ENCODE data around the gene EFCAB13. TPM values are rescaled to one million over a fixed set of nuclear protein-coding genes. Genes with fewer than 3 reads are reported as not detected.

The EFCAB13 gene
- total RNA-seq, 1 experiment from 2014 or later = 1.6 TPM

DNA sequence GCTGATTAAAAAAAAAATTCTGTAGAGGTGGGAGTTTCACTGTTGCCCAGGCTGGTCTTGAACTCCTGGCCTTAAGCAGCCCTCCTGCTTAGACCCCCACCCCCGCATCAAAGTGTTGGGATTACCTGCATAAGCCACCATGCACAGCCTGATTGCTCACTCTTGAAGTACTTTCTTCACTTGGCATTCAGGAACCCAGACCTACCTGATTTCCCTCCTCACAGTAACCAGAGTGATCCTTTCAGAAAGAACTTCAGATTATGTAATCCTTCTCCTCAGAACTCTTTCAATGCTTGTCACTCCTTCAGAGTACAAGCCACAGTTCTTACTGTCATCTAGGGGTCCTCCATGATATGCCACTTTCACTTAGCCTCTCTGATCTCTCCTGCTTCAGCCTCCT lies 1.4 kb downstream of the EFCAB13 start:
- Histone ChIP-seq H2BK20ac (ENCODE audit: low read depth, low read length, poor library complexity, severe bottlenecking) (no peak overlapping the region), H2BK5ac (ENCODE audit: insufficient read length, low read length) (no peak overlapping the region), H3K18ac (ENCODE audit: insufficient read length, low read depth, low read length) (no peak overlapping the region), H3K14ac (ENCODE audit: insufficient read depth, low read length) (no peak overlapping the region), H3T11ph (ENCODE audit: low read length) (no peak overlapping the region), H2BK12ac (ENCODE audit: insufficient read length, low read depth, low read length) (no peak overlapping the region), H3K56ac (ENCODE audit: insufficient read length, low read depth, low read length) (no peak overlapping the region), H2AK5ac (ENCODE audit: insufficient read length, low read length) (no peak overlapping the region), H4K8ac (replicated peaks; ENCODE audit: insufficient read length, low read depth, low read length) (no peak overlapping the region), H4K5ac (ENCODE audit: insufficient read length, low read depth, low read length) (no peak overlapping the region), H3K79me2 (ENCODE audit: insufficient read depth, low read length) (no peaks in the 10 kb centered on the region), H4K20me1 (ENCODE audit: control insufficient read depth, insufficient read depth, insufficient read length) (no peaks in the 10 kb centered on the region), H3K79me1 (ENCODE audit: insufficient read depth, low read depth, low read length, poor library complexity, severe bottlenecking) (no peaks in the 10 kb centered on the region), H2BK15ac (ENCODE audit: low read depth, low read length) (no peak overlapping the region), H4K91ac (ENCODE audit: insufficient read length, low read depth, low read length) (no peak overlapping the region), H2AFZ (ENCODE audit: low read length) (no peak overlapping the region), H3K4me2 (ENCODE audit: insufficient read depth, insufficient read length, low read length) (peak overlapping the region; percentile 64), H3K4me1 (ENCODE audit: insufficient read depth, low read length) (no peaks in the 10 kb centered on the region), H3K4ac (ENCODE audit: low read depth, low read length) (no peak overlapping the region), H3K23me2 (ENCODE audit: insufficient read length, low read depth, low read length, poor library complexity, severe bottlenecking) (peaks cover 15% of the 10 kb centered on the region), H3K27me3 (ENCODE audit: insufficient read depth, low read length) (no peaks in the 10 kb centered on the region), H2BK120ac (ENCODE audit: low read depth, low read length, poor library complexity, severe bottlenecking) (no peak overlapping the region), H3K9ac (ENCODE audit: extremely low read depth, insufficient read length, low read length) (no peak overlapping the region), H3K9me3 (ENCODE audit: control insufficient read depth, low read depth, low read length) (no peaks in the 10 kb centered on the region), H3K27ac (ENCODE audit: insufficient read length, low read depth, low read length) (no peak overlapping the region), H3K23ac (ENCODE audit: insufficient read length, low read depth, low read length) (no peak overlapping the region)
- Mint-ChIP-seq H3K36me3 (ENCODE audit: insufficient read depth in 1 of 3, low read depth in 3 of 3) (peaks cover 6 to 12% (median 7%) of the 10 kb centered on the region in 3 experiments), H3K4me3 (no peak overlapping the region), H3K27me3 (ENCODE audit: low read depth) (peaks cover 39% of the 10 kb centered on the region), H3K27ac (no peak overlapping the region), H3K4me1 (peaks cover 8 to 22% of the 10 kb centered on the region in 2 experiments), H3K9me3 (peaks cover 13% of the 10 kb centered on the region in 2 experiments)
- WGBS (ENCODE audit: extremely low coverage, insufficient read length, low lambda C conversion rate) = no CpG with 5 or more reads among the region's 1 CpG
- DNase-seq = no peak
- TF ChIP-seq, protein P1, sequence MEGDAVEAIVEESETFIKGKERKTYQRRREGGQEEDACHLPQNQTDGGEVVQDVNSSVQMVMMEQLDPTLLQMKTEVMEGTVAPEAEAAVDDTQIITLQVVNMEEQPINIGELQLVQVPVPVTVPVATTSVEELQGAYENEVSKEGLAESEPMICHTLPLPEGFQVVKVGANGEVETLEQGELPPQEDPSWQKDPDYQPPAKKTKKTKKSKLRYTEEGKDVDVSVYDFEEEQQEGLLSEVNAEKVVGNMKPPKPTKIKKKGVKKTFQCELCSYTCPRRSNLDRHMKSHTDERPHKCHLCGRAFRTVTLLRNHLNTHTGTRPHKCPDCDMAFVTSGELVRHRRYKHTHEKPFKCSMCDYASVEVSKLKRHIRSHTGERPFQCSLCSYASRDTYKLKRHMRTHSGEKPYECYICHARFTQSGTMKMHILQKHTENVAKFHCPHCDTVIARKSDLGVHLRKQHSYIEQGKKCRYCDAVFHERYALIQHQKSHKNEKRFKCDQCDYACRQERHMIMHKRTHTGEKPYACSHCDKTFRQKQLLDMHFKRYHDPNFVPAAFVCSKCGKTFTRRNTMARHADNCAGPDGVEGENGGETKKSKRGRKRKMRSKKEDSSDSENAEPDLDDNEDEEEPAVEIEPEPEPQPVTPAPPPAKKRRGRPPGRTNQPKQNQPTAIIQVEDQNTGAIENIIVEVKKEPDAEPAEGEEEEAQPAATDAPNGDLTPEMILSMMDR (conservative IDR thresholded peaks at IDR 0.05) = no peak

All from H9 (cell line).